CD1c-positive myeloid dendritic cell (primary cell): Measurements from ENCODE around the gene SLC18A3.

Source experiments
- DNase-seq: peaks from one replicate; pipeline ENCODE4 v3.0.0-alpha.2; 2016; ENCODE audit errors: extremely low spot score

Gene SLC18A3

DNA sequence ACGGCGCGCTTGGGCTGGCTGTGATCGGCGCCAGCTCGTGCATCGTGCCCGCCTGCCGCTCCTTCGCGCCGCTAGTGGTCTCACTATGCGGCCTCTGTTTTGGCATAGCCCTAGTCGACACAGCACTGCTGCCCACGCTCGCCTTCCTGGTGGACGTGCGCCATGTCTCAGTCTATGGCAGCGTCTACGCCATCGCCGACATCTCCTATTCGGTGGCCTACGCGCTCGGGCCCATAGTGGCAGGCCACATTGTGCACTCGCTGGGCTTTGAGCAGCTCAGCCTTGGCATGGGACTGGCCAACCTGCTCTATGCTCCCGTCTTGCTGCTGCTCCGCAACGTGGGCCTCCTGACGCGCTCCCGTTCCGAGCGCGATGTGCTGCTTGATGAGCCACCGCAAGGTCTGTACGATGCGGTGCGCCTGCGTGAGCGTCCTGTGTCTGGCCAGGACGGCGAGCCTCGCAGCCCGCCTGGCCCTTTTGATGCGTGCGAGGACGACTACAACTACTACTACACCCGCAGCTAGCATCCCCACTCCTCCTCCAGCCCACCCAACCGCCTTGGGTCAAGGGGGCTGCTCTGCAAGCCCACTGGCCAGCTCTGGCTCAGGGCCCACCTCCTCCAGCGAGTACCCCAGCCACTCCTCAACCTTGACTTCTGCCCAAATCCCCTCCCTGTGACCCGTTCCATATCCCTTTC is 1.9 kb downstream of the SLC18A3 start:
- DNase-seq = no peak

DNA sequence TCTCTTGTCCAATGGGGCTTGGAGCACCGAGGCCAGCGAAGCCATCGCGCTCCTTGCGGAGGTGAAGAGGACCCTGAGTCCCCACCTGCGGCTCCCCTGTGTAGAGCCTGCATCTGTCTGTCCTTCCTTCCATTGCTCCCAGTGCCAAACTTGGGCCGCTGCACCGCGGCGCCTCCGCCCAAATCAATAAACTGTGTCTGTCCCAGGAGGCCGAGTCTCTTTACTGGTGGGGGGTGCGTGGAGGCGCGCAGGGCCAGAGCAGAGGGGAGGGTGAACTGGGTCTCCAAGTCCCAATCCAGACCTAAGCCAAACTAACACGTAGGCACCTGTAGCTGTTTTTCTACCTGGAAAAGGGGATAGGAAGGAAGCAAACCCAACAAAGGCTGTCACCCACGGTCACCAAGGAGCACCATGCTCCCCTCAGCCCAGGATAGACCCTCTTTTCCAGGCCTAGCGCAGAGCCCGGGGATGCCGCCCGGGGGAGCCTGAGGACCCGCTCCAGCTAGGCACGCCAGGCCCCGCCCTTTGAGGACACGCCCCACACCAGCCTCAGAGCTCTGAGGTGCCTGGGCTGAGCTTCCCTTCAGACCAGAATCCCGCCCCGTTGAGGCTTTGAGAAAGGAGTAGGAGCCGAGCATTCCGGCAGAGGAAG is 2.5 kb downstream of the SLC18A3 start:
- DNase-seq = no peak

DNA sequence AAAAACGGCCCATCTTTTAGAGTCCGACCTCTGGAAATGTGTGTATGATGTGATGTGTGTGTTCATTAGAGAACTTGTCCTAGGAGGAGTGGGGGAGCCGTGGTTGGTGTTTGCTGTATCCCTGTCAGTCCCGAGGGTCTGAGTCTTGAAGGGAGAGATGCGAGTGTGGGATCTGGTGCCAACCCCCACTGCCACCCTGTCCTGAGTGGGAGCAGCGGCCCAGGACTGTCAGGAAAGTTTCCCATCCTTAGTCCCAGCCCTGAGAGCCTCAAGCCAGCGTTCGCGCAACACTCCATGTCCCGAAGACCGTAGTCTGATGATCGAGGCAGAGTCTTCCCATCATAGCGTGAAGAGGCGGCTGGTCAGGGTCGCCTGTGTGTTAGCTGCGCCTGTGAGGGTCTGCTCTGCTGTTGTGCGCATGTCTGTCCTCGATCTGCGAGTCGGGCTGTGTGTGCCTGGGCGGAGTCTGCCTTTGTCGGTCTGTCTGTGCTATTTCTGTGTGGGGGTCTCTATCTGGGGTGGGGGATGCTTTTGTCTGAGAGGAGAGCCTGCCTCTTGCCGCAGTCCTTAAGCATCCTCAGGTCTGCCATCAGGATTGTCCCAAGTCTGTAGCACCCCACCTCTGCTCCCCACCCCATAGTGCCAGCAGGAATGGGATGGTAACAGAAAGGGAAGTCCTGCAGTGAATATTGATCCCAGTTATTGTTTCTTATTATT is 3.2 kb downstream of the SLC18A3 start:
- no peak for DNase-seq

DNA sequence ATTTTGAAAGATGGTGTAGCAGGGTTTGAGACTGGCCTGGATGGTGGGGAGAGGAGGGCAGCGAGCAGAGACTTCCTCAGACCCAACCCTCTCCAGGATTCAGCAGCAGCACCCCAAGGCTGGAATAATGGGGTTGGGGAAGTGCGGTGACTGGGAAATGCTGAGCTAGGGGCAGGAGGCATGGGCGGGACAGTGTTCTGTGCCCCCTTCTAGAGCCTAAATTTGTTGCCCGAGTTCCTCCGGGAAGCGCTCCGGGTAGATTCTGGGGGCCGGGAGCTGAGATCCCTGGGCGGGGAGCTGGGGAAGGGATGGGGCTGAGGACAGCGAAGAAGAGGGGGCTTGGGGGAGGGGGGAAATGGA is 3.8 kb downstream of the SLC18A3 start, which contains the start of gene CHAT:
Gene CHAT (plus strand): TSS at position 156 of the 360 bp plus-strand sequence. CDS start 153 bp downstream, at position 309.
- no peak for DNase-seq

DNA sequence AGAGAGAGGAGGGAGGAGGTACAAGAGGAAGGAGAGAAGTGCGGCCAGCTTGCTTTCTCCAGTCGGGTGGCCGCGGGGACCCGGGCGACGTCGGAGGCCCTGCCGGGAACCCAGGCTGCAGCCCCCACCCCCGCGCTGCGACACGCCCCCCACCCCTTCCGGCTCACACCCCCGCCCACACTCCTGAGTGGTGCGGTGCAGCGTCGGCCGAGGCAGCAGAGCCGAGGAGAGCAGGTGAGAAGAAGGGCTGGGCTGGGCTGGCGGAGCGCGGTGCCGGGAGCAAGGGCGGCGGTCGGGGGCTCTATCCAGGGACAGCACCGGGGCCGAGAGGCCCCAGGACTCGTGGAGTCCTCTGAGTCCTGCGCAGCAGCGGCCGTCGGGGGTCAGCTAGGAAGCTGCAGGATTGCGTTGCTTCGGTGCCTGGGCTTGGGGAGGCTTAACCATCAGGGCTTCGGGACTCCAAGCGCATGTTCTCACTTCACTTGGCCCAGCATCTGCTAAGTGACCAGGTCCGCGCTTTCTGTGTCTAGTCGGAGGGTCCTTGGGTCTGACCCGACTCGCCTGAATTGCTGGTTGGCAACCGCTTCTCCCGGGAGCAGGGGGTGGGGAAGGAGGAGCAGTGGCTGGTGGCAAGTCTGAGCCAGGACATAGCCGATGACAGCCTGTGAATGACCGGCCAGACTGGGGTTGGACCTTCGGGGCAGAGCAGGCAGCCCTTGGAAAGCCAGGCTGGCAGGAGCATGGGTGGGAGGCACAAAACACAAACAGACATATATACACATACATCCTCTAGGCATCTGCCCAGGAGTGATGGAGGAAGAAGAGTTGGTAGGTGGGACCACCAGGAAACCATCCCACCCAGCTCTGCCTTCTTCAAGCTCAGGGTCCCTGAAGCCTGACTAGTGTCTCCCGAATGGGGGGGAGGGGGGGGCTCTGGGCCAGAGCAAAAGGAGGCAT is 4.4 kb downstream of the SLC18A3 start:
- no peak for DNase-seq

DNA sequence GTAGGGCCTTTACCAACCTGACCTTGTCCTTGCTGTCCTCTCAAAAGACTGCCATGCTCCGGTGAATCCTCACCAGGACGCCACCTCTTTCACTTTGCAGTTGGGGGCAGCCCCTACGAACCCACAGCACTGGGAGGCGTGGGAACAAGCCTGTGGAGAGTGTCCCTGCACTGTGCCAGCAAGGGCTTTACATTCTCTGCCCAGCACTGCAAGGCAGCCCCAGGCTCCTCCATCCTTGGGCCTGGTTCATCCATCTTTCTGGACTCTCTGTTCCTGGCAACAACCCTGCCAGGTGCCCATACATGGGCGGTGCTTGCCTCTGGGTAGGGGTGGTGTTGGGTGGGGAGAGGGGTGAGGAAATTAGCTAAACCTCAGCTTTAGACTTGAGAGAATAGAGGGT is 5.1 kb downstream of the SLC18A3 start:
- DNase-seq = no peak

DNA sequence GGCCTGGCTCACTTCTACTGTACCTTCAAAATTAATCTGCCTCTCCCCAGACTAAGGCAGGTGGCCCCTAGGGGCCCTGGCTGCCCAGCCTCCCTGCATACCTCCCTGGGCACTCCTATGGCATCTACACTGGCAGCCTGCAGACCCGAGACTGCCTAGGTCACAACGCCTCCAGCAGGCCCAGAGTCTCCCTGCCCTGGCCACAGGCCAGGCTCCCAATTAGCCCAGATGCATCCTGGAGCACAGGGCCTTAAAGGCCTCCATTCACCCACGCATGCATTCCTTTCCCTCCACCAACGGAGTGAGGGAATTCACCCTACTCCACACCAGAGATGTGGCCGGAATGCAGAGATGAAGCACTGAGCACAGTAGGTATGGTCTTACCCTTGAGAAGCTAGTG is 5.6 kb downstream of the SLC18A3 start:
- DNase-seq = no peak

DNA sequence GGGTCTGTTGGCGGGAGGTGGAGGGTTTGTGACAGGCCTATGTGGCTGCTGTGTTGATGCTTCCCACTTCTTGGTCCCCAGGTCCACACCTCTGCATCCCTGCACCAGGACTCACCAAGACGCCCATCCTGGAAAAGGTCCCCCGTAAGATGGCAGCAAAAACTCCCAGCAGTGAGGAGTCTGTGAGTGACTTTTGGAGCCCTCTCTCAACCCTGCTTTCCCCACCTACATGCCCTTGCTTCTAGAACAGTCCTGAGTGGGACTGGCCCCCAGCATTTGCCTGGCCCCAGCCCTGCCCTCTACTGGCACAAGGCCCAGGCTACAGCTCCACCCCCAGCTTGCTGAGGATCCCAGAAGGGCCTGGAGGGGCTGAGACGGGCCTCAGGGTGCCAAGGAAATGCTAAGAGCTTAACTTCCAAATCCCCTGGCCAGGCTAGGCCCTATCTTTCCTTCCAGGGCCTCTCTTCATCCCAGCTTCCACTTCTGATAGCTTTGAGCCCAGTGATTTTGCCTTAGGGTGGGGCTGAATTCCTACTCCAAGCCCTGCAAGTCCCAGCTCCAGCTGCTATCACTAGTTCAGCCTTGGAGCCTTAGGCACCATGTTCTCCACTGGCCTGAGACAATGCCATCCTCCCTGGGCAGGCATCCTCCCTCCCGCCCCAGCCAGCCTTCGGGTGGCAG is 6.5 kb downstream of the SLC18A3 start:
- DNase-seq = no peak

DNA sequence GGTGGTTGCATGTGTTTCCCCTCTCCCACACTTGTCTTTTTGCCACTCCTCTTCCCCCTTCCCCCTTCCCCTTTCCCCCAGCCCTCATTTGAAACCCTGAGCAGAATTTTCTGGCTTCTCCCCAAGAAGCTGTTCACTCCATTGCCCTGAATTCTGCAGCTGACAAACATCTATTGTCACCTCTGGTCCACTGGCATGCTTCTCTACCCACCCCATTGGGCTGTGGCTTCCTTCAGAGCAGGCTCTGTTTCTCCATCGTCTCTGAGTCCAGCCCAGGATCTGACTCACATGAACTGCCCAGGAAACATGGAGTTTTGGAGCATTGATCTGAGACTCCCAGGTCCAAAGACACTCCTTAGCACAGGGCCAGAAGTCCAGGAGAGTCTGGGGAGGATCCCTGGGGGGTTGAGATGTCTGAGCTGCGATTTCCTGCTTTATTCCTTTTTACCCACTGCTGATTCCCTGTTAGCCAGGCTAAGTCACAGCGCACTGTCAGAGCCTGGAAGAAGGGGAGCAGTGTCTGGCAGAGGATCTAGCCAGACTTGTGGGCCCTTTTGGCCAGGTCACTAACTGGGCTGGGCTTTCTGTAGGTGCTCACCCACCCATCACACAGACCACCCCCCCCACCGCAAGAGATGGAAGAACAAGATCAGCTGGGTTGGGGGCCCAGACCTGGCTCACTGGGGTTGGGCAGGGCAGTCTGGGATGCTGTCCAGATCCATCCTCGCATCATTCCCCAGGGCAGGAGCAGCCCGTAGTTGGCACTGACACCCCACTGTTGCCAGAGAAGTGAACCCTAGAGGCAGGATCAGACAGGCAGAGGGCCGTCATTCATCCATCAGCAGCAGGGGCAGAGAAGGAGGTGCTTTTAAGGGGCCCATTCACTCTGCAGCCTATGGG is 7.3 kb downstream of the SLC18A3 start:
- no peak for DNase-seq

DNA sequence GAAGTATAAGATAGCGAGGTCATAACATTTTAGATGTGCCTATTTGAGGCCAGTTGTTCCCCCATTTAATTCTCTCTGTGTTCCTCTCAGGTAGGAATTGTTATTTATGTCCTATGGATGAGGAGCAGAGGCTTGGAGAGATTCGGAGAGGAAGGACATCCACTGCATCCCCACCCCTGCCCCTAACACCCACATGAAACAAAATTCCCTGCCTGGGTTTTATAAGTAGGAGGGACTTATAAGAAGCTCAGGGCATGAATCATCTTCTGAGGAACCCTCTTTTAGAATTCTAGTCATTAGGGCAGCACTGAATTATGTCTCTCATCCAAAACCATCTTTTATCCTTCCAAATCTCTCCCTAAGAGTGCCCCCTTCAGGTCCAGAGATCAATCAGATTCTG is 8.7 kb downstream of the SLC18A3 start:
- DNase-seq = no peak

DNA sequence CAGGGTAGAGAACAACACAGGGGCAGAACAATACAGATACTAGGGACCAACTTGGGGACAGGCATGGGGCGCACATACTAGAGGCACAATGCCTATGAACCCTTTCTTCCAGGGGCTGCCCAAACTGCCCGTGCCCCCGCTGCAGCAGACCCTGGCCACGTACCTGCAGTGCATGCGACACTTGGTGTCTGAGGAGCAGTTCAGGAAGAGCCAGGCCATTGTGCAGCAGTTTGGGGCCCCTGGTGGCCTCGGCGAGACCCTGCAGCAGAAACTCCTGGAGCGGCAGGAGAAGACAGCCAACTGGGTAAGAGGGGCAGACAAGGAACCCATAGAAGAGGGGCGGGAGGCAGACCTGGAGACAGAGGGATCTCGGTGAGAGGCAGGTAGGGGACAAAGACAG is 9.5 kb downstream of the SLC18A3 start:
- no peak for DNase-seq

DNA sequence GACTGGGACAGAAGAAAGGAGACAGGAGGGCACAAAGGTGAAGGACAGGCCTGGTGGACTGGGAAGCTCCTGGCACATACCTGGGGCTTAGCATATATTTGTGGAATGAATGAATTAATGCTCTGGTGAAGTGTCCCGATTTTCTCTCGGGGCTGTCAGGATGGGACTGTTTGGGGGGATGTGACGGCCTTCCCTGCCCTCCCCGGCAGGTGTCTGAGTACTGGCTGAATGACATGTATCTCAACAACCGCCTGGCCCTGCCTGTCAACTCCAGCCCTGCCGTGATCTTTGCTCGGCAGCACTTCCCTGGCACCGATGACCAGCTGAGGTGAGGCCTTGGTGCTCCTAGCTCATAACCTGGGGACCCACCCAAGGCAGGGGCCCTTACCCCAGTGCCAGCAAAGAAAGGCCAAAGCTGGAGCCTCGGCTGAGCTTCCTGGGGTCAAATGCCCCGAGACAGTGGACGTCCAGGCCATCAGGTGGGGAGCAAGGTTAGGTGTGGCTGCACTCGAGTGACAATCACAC is 10.2 kb downstream of the SLC18A3 start:
- DNase-seq = no peak

DNA sequence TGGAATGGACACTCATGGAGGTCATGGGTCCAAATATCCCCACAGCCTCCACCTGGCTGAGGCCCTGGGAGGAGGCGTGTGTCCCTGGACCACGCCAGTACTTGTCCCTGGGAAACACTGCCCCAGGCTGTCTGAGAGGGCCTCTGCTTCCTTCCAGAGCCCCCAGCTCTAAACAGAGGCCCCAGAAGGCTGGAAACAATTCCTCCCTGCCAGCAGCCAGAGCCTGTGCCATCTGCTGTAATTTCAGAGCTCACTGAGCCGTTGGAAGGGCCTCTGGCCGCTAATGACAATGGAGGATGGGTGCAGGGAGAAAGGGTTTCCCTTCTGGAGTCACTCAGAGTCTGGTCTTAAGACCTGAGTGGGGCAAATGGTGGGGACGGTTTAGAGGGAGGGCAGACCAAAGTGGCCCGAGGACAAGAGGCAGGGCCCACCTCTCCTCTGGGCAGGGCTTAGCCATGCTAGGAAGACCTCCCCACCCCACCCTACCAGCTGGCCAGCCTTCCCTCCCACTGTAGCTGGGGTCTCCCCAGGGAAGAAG is 10.8 kb downstream of the SLC18A3 start:
- no peak for DNase-seq

DNA sequence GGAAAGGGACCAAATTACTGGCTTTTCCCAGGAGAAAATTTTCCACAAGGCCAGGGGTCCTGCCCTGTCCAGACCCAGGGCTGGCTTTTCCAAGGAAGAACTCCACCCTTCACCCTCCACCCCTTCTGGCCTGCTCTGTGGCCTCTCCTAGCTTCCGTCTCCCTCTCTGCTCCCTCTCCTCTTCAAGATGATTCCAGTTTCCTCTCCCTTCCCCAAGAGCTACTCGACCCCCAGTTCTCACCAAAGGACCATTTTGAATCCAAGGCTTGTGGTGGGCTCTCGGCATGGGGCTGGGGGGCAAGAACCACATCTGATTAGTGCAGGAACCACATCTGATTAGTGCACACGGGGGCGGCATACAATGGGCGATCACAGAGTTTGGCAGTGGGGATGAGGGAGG is 11.5 kb downstream of the SLC18A3 start:
- no peak for DNase-seq

DNA sequence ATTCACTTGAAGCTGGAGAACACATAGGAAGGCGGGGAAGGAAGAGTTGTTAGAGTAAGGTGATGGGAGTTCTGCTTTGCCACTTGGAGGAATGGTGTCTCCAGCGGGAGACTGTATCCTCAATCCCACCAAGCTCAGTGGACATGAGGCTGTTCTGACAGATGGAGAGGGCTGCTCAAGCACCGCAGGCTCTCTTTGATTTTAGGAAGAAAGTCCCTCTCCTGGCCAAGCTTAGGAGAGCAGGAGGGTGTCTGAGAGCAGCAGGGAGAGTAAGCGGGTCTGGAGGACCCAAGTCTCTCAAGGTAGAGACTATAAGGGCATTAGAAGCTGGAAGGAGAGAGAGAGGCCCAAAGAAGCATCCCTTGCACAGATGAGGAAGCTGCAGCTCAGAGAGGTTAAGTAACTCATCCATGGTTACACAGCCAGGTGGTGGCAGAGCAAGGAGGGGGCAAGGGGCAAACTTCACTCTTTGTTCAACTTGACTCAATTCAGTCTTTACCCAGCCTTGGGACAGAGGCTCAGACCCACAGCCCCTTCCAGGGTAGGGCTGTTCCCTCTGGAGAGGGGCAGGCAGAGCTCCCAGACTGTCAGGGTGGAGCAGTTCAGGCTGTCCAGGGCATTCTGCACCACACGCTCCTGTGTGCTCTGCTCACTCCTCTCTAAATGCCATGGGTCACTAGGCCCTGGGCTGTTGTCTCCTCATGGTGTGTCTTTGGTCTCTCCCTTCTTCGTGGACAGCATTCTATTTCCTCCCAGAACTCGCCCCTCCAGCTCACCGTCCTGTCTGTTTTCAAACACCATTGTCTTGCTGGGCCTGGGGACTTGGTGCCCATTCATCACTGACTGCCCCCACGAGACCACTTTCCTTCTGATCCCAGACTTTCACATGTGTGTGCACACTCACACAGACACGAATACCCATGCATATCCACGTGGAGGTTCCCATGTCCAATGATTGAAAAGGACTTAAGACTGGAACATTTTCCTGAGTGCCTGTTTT is 12.6 kb downstream of the SLC18A3 start:
- no peak for DNase-seq

DNA sequence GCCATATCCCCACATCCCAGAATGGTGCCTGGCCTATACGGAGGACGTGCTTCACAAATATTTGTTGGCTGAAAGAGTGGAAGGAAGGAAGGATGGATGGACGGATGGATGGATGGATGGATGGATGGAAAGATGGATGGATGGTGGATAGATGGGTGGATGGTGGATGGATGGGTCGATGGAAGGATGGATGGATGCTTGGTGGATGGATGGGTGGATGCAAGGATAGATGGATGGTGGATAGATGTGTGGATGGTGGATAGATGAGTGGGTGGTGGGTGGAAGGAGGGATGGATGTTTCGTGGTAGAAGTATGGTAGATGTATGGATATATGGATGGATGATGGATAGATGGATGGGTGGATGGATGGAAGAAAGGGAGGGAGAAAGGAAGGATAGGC is 14.5 kb downstream of the SLC18A3 start:
- DNase-seq = no peak

DNA sequence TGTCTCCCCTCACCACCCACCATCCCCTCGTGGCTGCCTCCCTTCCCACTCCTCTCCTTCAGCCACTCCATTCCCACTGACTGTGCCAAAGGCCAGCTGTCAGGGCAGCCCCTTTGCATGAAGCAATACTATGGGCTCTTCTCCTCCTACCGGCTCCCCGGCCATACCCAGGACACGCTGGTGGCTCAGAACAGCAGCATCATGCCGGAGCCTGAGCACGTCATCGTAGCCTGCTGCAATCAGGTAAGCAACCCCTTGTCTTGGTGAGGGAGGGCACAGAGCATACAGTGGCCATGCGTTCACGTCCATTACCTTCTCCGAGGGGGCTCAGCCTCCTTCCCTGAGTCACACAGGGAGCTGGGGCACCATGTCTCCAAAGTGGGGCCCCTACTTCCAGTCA is 15.3 kb downstream of the SLC18A3 start:
- DNase-seq = no peak

DNA sequence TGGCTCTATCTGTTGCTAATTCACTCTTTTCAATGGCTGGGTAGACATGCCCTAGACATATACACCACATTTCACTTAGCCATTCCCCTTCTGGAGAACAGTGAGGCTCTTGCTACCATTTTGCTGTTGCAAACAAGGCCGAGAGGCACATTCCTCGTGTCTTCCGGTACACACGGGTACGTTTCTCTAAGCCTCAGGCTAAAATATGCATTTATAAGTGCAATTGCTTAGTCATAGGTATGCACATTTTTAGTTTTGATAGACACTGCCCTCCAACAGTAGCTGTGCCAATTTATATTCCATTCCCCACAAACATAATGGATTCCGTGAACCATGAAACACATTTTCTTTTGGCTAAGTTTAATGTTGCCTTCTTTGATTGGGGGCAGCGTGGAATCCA is 16.9 kb downstream of the SLC18A3 start:
- no peak for DNase-seq
